RPMI7951 (cell line): ENCODE measurements around the gene MGLL. TPM values are rescaled to one million over a fixed set of nuclear protein-coding genes. Genes with fewer than 3 reads are reported as not detected.

Source experiments
- DNase-seq: peaks from one replicate; pipeline ENCODE4 v3.0.0-alpha.2; 2012; ENCODE audit warnings: low read depth
- total RNA-seq: library from RNA; depleted of rRNA; stranded (reverse); fragments of >200 nt; shearing (Covaris generic); gene quantifications from 2 replicates; pipeline ENCODE4 v1.2.3, GENCODE V29; 2014

Gene MGLL
- total RNA-seq, 1 experiment from 2014 or later: 48.4 TPM

- no peak for DNase-seq
Observed at GRCh38 chr3:127741690-127742089, 80.6 kb downstream of the MGLL start.

GRCh38 chr3:127741246-127741645 is 81.1 kb downstream of the MGLL start:
- no peak for DNase-seq

GRCh38 chr3:127740136-127740915 is 82.0 kb downstream of the MGLL start:
- DNase-seq: no peak

GRCh38 chr3:127739347-127740135 is 82.8 kb downstream of the MGLL start:
- DNase-seq: no peak

GRCh38 chr3:127738192-127738840 is 84.0 kb downstream of the MGLL start:
- peak; percentile 63 for DNase-seq

GRCh38 chr3:127736801-127737539 is 85.3 kb downstream of the MGLL start:
- no peak for DNase-seq

- DNase-seq: peak; percentile 85
Observed at GRCh38 chr3:127735767-127736693, 86.3 kb downstream of the MGLL start.

GRCh38 chr3:127734754-127735473 is 87.4 kb downstream of the MGLL start:
- DNase-seq: peak; percentile 99

- DNase-seq: no peak
Observed at GRCh38 chr3:127734181-127734720, 88.1 kb downstream of the MGLL start.

GRCh38 chr3:127733781-127734180 is 88.5 kb downstream of the MGLL start:
- DNase-seq: no peak

GRCh38 chr3:127732879-127733350 is 89.4 kb downstream of the MGLL start:
- no peak for DNase-seq

- no peak for DNase-seq
Observed at GRCh38 chr3:127732303-127732702, 90.0 kb downstream of the MGLL start.

- DNase-seq: no peak
Observed at GRCh38 chr3:127731546-127732289, 90.6 kb downstream of the MGLL start.

- DNase-seq: no peak
Observed at GRCh38 chr3:127730666-127731295, 91.5 kb downstream of the MGLL start.

GRCh38 chr3:127730171-127730570 is 92.1 kb downstream of the MGLL start:
- DNase-seq: no peak

- DNase-seq: no peak
Observed at GRCh38 chr3:127729556-127730056, 92.7 kb downstream of the MGLL start.

- DNase-seq: no peak
Observed at GRCh38 chr3:127728417-127729015, 93.8 kb downstream of the MGLL start.

- no peak for DNase-seq
Observed at GRCh38 chr3:127726894-127727293, 95.4 kb downstream of the MGLL start.
